ENCODE data around the gene ICOSLG.
"Not testable (repeated sequence)": the region's sequence is repeated elsewhere in the genome, so short reads cannot be mapped to it uniquely, and the experiment has no call there.

Gene ICOSLG

DNA sequence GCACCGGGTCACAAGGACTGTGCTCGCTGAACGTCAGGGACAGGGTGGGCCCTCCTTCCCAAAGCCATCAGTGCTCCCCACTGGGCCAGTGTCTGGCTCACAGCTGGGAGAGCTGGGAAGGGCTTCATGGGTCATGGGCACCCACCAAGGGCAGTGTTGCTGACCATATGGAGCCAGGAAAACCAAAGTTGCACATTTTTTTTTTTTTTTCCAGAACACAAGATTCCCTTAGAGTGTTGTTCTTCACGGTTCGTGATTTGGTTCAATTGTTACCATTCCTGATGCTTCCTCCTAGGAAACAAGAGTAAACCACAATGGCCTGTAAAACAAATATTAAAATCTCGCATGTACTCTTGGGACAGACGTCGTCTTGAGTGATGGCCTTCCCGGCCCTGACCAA lies 45.9 kb downstream of the ICOSLG start:
- not testable (repeated sequence) for H3K27me3 ChIP-seq (replicated peaks; ENCODE audit: control insufficient read depth, insufficient read depth, low read length); H3K9me3 ChIP-seq (ENCODE audit: control insufficient read depth, low read length)
- peak; percentile 15 for DNase-seq (ENCODE audit: low read depth)

GRCh38 chr21:44194451-44194850 lies 46.3 kb downstream of the ICOSLG start:
- H3K9ac ChIP-seq (ENCODE audit: low read length); H3K9me3 ChIP-seq (ENCODE audit: control insufficient read depth, low read length); DNase-seq (ENCODE audit: low read depth); H3K27me3 ChIP-seq (replicated peaks; ENCODE audit: control insufficient read depth, insufficient read depth, low read length); H3K36me3 ChIP-seq (ENCODE audit: control insufficient read depth, insufficient read depth, low read length, severe bottlenecking); H3K4me3 ChIP-seq (ENCODE audit: low read length); H3K4me1 ChIP-seq (ENCODE audit: control insufficient read depth, insufficient read depth, low read length): not testable (repeated sequence)

More for the DNA sequence above, 45.9 kb downstream of the ICOSLG start:
- not testable (repeated sequence) for H3K4me1 ChIP-seq (ENCODE audit: control insufficient read depth, insufficient read depth, low read length); H3K9ac ChIP-seq (ENCODE audit: low read length); H3K4me3 ChIP-seq (ENCODE audit: low read length); H3K36me3 ChIP-seq (ENCODE audit: control insufficient read depth, insufficient read depth, low read length, severe bottlenecking)

GRCh38 chr21:44193108-44193507 lies 47.6 kb downstream of the ICOSLG start:
- not testable (repeated sequence) for H3K9ac ChIP-seq (ENCODE audit: low read length); H3K36me3 ChIP-seq (ENCODE audit: control insufficient read depth, insufficient read depth, low read length, severe bottlenecking); H3K9me3 ChIP-seq (ENCODE audit: control insufficient read depth, low read length); H3K4me1 ChIP-seq (ENCODE audit: control insufficient read depth, insufficient read depth, low read length); DNase-seq (ENCODE audit: low read depth); H3K4me3 ChIP-seq (ENCODE audit: low read length); H3K27me3 ChIP-seq (replicated peaks; ENCODE audit: control insufficient read depth, insufficient read depth, low read length)

- not testable (repeated sequence) for H3K4me1 ChIP-seq (ENCODE audit: control insufficient read depth, insufficient read depth, low read length); H3K36me3 ChIP-seq (ENCODE audit: control insufficient read depth, insufficient read depth, low read length, severe bottlenecking); H3K4me3 ChIP-seq (ENCODE audit: low read length); H3K9me3 ChIP-seq (ENCODE audit: control insufficient read depth, low read length); H3K9ac ChIP-seq (ENCODE audit: low read length); H3K27me3 ChIP-seq (replicated peaks; ENCODE audit: control insufficient read depth, insufficient read depth, low read length)
- DNase-seq (ENCODE audit: low read depth) = peak; percentile 32
Observed at GRCh38 chr21:44190349-44191271, 50.1 kb downstream of the ICOSLG start.

- not testable (repeated sequence) for H3K4me3 ChIP-seq (ENCODE audit: low read length)
Observed at GRCh38 chr21:44184862-44185261, 55.9 kb downstream of the ICOSLG start.

GRCh38 chr21:44182202-44182601 lies 58.5 kb downstream of the ICOSLG start:
- not testable (repeated sequence) for H3K4me1 ChIP-seq (ENCODE audit: control insufficient read depth, insufficient read depth, low read length); H3K9me3 ChIP-seq (ENCODE audit: control insufficient read depth, low read length); H3K36me3 ChIP-seq (ENCODE audit: control insufficient read depth, insufficient read depth, low read length, severe bottlenecking); H3K27me3 ChIP-seq (replicated peaks; ENCODE audit: control insufficient read depth, insufficient read depth, low read length); H3K9ac ChIP-seq (ENCODE audit: low read length); DNase-seq (ENCODE audit: low read depth); H3K4me3 ChIP-seq (ENCODE audit: low read length)

More at GRCh38 chr21:44184862-44185261, 55.9 kb downstream of the ICOSLG start:
- H3K9ac ChIP-seq (ENCODE audit: low read length); H3K9me3 ChIP-seq (ENCODE audit: control insufficient read depth, low read length); H3K27me3 ChIP-seq (replicated peaks; ENCODE audit: control insufficient read depth, insufficient read depth, low read length); H3K4me1 ChIP-seq (ENCODE audit: control insufficient read depth, insufficient read depth, low read length); DNase-seq (ENCODE audit: low read depth); H3K36me3 ChIP-seq (ENCODE audit: control insufficient read depth, insufficient read depth, low read length, severe bottlenecking): not testable (repeated sequence)

DNA sequence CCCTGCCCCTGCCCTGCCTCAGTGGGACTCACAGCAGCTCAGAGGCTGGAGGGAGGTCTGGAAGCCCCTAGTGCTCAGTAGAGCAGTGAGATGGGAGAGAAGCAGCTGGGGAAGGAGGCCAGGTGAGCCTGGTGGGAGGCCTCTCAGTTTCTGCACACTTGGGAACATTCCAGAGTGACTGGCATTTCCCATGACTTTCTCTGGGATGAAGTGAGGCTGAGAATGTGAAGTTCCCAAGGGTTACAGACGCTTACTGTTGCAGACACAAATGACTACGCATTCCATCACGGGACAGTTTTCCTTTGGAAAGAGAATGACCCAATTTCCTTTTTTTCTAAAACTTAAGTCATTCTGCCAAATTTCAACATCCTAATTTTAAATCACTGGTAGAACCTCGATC lies 59.2 kb downstream of the ICOSLG start:
- H3K9ac ChIP-seq (ENCODE audit: low read length); H3K4me1 ChIP-seq (ENCODE audit: control insufficient read depth, insufficient read depth, low read length); DNase-seq (ENCODE audit: low read depth); H3K36me3 ChIP-seq (ENCODE audit: control insufficient read depth, insufficient read depth, low read length, severe bottlenecking); H3K4me3 ChIP-seq (ENCODE audit: low read length); H3K27me3 ChIP-seq (replicated peaks; ENCODE audit: control insufficient read depth, insufficient read depth, low read length); H3K9me3 ChIP-seq (ENCODE audit: control insufficient read depth, low read length): not testable (repeated sequence)

GRCh38 chr21:44176127-44176526 lies 64.6 kb downstream of the ICOSLG start:
- H3K27me3 ChIP-seq (replicated peaks; ENCODE audit: control insufficient read depth, insufficient read depth, low read length); DNase-seq (ENCODE audit: low read depth); H3K4me3 ChIP-seq (ENCODE audit: low read length); H3K9ac ChIP-seq (ENCODE audit: low read length); H3K4me1 ChIP-seq (ENCODE audit: control insufficient read depth, insufficient read depth, low read length); H3K36me3 ChIP-seq (ENCODE audit: control insufficient read depth, insufficient read depth, low read length, severe bottlenecking); H3K9me3 ChIP-seq (ENCODE audit: control insufficient read depth, low read length): not testable (repeated sequence)

DNA sequence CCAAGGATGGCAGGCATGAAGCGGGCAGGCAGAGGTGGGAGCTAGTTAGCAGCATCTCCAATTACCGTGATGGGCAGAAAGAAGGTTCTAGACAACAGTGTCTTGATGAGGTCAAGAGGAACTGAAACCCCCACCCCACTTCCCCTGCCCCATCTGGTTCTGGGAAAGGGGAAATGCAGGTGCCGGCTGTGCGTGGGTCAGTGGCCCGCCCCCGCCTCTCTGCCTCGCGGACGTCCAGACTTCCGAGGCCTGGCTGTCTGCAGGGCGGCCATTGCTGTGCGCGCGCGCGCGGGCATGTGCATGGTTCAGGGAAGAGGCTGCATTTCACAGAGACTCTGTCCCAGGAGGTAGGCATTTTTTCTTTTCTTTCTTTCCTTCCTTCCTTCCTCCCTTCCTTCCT lies 65.6 kb downstream of the ICOSLG start:
- DNase-seq (ENCODE audit: low read depth); H3K9me3 ChIP-seq (ENCODE audit: control insufficient read depth, low read length); H3K9ac ChIP-seq (ENCODE audit: low read length); H3K27me3 ChIP-seq (replicated peaks; ENCODE audit: control insufficient read depth, insufficient read depth, low read length); H3K4me1 ChIP-seq (ENCODE audit: control insufficient read depth, insufficient read depth, low read length); H3K36me3 ChIP-seq (ENCODE audit: control insufficient read depth, insufficient read depth, low read length, severe bottlenecking); H3K4me3 ChIP-seq (ENCODE audit: low read length): not testable (repeated sequence)

All from adipocyte (in vitro differentiated cells).